Stimulated activated CD4-positive, alpha-beta T cell treated with anti-CD3 and anti-CD28 coated beads, TNF-alpha, amount 100 ng/mL, for 48 hours (primary cell): ENCODE data around the gene TP73.

Source experiments
- DNase-seq, 3 donors: peaks; one replicate each; pipeline ENCODE4 v3.0.0-alpha.2; 2020; ENCODE audit warnings: low read depth in 3 of 3

TP73 gene

DNA sequence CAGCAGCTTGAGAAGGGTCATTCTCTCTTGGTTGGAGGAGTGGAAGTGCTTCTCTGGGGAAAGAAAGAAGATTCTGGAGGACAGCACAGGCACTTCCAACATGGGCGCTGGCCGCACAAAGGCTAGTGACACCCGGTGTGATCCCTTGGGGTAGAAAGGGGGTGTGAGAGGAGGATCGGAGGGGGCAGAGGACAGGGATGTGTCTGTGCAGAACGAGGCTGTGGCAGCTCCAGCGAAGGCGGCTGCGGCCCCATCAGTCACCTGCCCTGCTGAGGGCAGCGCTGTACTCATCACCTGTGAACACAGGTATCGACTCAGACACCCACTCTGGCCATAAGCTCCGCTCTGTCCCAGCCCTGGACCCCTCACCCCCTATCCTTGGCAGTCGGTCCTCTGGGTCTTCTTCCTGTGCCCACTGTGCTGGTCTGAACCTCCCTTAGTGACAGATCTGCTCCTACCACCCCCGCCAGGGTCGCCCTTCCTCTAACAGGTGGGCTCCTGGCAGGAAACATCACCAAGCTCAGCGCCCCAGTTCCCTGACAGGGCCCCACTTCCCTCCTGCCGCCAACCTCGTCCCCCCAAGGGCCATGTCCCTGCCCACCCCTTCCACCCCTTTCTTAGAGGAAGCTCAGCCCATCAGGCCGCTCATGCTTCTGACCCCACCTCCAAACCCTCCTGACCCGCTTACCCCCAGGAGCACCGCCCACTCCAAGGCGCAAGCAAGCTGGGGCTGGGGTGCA, 20.1 kb downstream of the TP73 start:
- DNase-seq, result no peak

DNA sequence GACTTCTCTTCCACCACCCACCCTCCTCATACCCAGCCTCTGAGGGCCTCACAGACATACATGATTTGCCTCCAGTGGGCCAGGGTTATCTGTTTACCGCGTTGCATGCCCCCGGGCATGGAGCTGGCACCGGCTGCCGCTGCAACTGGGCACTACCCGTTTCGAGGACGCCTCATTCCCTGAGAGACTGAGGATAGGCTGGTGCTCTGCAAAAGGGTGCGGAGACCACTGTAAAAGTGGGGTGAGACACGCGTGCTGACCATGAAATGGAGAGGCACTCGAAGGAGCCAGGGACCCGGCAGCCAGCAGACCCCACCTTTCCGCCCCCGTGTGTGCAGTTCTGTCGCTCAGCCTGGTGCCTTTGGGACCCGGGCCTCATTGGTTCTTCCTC, 20.6 kb downstream of the TP73 start:
- no peak for DNase-seq

DNA sequence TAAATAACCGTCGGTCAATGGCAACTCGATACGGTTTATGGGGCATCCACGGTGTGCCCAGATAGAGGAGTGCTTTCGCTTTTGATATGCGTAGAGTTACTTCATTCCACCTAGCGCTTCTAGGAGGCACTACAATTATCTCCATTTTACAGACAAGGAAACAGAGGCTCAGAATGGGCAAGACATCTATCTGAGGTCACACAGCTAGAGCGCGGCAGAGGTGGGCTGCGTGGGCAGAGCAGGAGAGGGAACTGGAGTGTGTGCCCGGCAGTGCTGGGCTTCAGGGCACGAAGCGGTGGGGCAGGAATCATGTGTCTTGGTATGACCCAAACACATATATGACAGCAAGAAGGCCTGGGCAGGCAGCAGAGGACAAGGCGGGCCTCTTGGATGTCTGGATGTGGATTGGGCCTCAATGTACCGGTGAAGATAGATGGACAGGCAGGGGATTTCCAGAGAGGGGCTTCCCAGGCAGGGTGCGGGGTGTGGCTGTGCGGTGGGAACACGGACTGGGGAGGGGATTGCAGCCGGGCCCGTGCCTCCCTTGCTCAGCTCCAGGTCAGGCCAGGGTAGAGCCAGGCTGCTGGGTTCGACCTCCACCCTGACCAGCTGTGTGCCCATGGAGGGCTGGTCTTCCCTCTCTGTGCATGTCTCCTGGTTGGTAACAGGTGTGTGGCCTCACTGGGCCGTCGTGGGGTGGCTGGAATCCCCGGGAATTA, 21.2 kb downstream of the TP73 start:
- DNase-seq, result no peak

DNA sequence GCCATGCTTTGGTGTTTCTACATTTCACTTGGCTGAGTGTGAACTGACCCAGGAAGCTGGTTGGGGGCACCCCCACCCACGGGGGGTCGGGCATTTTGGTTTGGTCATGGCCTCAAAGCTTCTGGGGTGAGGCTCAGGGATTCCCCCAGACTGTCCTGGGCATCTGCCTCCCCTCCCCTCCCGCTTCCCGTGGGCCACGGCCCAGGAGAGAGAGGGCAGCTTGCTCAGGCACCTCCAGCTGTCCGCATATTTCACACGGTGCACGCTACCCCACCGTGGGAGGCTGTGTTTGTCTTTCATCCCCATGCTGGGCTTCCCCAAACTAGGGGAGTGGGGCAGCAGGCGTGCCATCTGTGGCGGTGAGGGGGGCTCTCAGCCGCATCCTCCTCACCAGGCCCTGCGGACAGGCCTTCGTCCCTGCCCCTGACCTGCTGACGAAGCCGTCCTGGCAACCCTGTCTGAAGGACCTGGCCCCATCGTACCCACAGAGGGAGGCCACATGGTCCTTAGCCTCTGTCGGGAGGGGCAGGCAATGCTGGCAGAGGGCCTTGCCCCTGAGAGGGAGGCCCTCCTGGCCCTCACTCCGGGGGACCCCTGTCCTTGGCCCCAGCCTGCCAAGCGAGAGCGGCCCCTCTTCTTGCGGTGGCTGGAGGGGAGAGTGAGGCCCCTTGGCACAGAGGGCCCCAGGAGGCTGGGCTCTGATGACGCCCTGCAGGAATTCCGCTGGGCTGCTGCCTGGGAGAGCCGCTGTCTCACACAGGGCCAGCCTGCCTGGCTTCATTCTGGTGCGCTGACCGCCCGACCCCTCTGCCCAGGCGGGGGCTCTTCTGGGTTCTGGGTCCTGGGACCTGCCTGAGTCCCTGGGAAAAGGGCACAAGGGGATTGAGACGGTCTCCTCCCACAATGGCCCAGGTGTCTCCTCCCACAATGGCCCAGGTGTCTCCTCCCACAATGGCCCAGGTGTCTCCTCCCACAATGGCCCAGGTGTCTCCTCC, 22.1 kb downstream of the TP73 start:
- no peak for DNase-seq

DNA sequence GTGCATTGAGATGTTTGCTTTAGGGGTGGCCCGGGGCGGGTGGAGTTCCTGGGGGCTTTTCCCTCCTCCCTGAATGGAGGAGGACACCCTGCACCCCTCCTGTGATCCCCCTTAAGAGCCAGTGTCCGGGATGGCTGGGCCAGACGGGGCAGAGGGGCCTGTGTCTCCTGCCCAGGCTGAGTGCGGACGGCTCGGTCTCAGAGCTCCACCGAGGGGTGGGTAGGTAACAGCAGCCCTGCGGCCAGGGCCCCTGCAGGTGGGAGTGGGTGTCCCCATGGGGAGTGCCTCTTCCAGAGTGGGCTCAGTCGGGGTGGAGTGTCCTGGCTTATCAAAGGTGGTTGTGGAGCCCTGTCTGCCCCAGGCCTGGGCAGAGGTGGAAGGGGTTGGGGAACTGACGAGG, 23.1 kb downstream of the TP73 start:
- DNase-seq, result no peak

DNA sequence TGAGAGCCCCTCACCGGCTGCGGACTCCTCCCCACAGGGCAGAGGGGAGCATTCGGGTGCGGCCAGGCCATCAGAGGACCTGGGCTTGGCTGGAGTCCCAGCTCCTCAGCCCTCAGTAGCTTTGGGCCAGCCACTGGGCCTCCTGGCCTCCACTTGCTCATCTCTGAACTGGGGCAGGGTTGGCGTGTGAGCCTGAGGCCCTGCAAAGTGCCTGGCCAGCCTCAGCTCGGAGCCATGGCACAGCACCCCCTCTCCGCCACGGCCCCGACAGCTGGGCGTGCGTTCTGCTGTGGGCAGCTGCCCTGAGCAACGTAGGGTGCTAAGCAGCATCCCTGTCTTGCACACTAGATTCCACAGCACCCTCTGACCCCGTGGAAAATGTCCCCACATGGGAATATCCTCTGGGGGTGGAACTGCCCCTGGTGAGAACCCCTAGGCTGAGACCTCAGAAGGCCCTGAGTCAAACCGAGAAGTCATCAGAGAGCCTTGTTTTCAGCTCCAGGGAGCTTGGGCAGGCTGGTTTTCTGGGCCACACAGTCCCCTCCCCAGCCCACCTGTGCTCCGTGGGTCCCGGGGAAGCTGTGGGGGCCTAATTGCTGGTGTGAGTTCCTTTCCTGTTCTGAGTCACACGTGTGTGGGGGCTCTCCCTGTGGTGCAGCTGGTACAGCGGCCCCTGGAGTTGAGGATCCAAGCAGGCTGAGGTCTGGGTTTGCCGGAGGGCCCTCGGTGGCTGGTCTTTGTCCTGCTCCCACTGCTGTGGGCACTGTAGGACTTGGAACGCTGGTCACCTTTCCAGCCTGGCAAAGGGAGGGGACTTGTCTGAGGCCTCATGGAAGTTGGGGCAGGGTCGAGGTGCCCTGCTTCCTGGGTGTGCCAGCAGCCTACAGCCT, 24.5 kb downstream of the TP73 start:
- DNase-seq, result no peak

DNA sequence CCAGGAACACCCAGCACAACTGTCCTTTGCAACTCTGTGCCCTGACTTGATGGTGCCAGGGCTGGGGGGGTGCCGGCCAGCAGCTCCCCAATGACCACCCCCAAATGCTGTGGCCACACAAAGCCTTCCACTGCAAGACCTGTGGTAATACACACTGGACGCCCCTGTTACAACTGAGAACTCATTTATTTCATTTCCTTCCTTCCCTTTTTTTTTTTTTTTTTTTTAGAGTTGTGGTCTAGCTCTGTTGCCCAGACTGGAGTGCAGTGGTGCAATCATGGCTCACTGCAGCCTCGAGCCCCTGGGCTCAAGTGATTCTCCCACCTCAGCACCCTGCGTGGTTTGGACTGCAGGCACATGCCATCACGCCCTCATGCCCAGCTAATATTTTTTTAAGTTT, 25.2 kb downstream of the TP73 start:
- no peak for DNase-seq

DNA sequence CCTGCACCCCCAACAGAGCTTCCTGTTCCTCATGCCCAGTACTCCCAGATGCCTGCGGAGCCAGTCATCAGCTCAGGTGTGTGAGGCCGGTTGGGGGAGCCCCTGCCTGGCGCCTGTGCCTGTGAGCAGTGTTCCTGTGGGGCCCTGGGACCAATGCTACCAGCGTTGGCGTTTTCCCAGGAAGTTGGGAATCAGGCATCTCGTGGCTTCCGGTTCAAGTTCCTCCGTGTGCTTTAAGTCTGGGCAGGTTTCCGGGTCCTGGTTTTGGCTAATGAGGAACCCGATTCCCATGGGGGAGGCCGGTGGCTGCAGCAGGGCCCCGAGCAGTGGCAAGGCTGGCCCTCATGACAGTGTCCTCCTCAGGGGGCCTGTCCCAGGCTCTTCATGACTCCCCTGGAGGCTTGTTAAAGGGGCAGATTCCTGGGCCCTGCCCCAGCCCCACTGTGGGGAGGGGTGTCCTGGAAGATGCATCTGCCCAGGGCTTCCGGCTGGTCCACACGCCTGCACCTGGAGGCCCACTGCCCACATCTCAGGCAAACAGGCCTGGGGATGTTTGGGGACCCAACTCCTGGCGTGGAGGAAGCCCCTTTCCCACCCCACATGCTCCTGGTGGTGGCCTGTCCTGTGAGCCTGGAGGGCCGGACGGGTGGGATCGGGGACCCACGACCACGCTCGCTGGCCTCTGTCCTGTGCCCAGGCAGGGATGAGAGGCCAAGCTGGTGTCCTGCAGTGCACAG, 26.2 kb downstream of the TP73 start:
- DNase-seq, result no peak

DNA sequence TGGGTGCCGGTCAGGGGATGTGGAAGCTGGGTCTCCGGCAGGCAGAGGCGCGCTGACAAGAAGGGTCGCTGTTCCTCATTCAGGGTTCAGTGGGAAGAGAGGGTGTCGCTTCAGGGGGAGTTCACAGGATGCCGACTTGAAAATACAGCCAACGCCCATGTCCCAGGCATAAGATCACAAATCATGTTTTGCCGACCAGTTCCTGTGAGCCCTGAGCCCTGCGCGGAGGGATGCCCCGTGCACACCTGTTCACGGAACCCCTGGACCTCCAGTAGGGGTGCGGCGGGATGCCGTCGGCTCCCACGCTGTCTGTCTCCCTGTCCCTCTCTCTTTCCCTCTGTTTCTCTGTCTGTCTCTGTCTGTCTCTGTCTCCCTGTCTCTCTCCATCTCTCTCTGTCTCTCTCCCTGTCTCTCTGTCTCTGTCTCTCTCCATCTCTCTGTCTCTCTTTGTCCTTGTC, 26.8 kb downstream of the TP73 start:
- no peak for DNase-seq

DNA sequence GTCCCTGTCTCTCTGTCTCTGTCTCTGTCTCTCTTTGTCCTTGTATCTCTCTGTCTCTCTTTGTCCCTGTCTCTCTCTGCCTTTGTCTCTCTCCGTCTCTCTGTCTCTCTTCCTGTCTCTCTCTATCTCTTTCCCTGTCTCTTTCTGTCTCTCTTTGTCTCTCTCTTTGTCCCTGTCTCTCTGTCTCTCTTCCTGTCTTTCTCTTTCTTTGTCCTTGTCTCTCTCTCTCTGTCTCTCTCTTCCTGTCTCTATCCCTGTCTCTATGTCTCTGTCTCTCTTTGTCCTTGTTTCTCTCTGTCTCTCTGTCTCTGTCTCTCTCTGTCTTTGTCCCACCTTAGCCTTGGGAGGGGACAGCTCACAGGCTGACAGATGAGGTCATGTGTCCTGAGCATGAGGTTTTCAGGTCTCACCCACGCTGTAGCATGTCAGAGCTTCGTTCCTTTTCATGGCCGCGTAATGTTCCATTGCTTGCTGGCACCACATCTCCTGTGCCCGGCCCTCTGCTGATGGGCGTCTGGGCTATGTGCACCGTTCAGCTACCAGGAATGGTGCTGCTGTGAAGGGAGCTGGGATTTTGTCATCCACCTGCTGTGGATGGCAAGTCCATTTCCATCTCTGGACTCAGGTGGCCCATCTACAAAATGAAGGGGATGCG, 27.6 kb downstream of the TP73 start:
- no peak for DNase-seq

DNA sequence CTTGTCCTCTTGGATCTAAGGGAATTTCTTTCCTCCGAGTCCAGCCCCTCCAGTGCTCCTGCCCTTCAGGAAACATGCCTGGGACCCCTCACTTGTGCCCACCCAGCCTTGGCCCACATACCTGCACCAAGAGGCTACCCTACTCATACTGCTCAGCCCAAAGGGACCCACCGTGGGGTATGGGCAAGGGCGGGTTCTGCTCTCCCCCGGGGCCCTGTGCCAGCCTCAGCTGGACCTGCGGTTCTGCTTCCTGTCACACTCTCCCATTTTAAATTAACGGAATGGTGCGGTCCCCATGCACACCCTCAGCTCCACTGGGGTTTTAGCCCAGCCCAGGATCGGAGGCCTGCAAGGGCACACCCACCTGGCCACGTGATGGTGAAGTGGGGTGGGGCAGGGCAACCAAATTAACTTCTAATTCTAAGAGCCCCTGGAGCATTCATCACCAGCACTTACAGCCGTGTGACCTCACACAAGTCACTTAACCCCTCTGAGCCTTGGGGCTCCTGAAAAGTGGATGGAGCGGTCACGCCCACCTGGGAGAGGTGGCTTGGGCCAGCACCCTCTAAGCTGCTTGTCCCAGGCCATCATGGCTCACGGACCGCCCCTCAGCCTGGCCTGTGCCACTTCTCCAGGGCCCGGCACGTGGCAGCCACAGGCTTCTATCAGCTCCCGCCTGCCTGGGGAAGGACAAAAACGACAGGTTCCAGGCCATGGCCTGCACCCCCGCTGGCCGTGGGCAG, 28.3 kb downstream of the TP73 start:
- DNase-seq, result no peak

DNA sequence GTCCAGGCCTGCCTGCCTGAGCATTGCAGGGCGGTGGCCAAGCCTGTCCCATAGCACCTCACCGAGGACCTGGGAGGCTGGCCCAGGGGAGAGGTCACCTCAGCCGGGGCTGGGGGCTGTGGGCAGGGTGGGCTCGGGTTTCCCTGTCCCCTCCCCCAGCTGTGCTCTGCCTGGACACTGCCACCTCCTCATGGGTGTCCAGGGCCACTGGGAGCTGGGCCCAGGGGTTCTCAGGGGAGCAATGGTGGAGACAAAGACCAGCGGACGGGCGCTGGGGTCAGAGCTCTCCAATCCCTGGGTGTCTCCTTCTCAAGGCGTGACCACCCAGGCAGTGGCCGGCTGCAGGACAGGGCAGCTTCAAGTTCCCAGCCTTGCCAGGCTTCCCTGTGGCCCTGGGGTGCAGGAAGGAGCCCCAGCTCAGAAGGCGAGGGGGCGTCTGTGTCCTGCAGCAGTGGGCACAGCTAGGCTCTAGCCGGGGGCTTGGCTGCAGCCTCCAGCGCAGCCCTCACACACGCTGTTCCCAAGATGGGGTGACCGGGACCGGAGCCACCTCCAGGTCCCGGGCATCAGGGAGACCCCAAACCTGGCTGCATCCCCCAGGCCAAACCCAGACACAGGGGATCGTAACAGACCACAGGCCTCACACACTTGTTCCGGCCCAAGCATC, 29.0 kb downstream of the TP73 start:
- DNase-seq, result no peak

DNA sequence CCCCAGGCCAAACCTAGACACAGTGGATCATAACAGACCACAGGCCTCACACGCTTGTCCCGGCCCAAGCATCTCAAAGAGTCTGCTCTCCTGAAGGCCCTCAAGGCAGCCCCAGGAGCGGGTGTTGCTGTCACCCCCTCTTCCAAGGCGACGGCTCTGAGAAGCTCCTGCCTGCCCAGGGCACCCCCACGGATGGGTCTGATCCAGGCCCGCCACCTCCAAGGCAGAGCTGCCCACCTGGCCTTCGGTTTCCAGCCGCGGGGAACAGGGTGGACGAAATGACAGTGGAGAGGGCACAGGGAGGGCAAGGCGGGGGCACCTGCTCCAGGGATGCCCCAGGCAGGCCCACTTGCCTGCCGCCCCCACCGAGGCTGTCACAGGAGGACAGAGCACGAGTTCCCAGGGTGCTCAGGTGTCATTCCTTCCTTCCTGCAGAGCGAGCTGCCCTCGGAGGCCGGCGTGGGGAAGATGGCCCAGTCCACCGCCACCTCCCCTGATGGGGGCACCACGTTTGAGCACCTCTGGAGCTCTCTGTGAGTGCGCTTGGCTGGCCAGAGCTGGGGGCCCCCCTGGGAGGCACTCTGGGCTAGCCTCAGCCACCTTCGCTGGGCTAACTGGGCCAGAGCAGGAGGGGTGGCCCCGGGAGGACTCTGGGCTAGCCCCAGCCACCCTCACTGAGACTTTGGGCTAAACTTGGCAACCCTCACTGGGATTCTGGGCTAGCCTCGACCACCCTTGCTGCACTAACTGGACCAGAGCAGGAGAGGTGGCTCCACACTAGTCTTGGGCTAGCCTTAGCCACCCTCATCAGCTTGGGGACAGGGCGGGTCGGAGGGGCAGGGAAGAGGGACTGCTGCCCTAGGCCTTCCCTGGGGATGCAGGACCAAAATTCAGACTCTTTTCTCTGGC, 29.8 kb downstream of the TP73 start:
- no peak for DNase-seq

DNA sequence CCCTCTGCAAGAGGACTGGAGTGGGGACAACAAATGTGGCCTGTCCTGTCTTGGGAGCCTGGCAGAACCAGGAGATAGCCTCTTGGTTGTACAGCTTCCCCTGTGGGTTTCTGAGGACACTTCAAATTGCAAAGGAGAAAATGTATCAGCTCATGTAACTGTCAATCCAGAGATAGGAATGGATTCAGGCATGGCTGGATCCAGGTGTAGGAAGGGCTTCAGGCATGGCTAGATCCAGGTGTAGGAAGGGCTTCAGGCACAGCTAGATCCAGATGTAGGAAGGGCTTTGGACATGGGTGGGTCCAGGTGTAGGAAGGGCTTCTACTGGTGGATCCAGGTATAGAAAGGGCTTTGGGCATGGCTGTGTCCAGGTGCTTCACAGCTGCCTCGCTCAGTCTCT, 30.9 kb downstream of the TP73 start:
- no peak for DNase-seq

DNA sequence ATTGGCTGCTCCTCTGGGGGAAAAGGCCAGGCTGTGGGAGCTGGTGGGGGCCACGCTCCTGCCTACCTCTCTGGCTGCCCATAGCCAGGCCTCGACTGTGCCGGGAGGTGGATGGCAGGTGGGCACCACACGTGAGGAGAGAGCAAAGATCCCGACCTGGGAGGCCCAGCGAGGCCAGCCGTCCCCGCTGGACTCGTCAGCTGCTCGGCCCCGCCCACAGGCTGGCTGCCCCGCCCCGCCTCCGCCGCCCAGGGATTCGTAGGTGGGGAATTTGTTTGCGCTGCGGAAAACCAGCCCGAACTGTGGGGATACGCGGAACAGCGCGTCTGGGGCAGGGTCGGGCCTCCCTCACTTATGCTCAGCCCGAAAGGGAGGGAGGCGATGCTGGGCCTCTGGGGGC, 31.7 kb downstream of the TP73 start:
- DNase-seq, result no peak

DNA sequence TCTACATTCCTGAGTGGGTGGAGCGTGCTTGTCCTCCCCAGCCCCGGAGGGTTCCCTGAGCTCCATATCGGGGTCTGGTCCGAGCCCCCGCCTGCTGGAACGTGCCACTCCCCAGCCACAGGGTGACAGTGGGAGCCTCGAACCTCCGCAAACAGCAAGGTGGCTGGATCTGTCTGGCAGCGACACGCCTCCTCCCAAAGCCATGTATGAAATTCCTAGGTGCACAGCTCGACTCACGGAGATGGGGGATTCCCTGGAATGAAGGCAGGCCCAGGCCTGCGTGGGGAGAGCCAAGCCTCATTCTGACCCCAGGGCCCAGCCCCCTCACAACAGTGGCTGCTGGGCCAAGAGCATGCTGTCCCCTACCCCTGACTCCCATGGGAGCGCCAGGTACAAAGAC, 32.9 kb downstream of the TP73 start:
- DNase-seq, result no peak

DNA sequence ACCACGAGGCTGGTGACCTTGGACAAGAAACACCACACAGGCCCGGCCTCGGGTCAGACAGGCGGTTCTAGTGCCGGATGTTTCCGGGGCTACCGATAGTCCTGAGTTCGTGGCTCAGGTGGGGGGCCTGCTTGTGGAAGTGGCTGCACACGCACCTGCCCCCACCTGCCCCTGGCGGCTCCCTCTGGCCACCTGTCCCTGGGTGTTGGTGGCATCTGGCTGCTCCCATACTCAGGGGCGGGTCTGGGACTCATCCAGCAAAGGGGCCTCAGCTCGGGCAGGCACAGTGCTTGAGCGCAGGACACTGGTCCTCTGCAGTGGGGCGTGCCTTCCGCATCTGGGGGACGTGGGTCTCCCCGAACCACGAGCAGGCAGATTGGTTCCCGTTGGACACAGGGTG, 33.6 kb downstream of the TP73 start:
- no peak for DNase-seq

DNA sequence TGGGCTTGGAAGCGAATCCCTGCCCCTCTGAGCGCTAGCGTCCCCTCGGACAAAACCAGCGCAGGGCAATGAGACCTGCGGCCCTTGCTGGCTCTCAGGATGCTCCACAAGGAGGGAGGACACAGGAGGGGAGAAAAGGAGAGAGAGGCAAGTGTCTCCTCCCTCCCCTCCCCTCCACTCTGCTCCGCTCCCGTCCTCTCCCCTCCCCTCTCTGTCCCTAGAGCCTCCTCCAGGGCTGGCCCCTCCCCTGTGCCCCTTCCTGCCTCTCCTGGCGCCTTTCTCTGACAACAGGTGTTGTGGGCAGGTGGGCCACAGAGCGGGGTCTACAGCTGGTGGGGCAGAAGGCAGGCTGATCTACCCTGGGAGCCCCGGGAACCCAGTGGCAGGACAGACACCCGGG, 35.2 kb downstream of the TP73 start:
- no peak for DNase-seq
